Adrenal gland (tissue), 12 donors: Measurements from ENCODE around the gene MAML2. TPM values are rescaled to one million over a fixed set of nuclear protein-coding genes. Genes with fewer than 3 reads are reported as not detected.

ENCODE experiments used
- DNase-seq, 7 donors: peaks; one replicate each; pipeline ENCODE4 v3.0.0-alpha.2; 2019 to 2020
- H3K27ac ChIP-seq, 5 donors: fragments of 200-600 bp; sonication (generic) in 4 of 5; 1 replicate in 3 of 5; 2 replicates in 2 of 5; pipeline versions ENCODE4 v1.5.1 to v1.8.0; 2016 to 2020; ENCODE audit warnings: mild to moderate bottlenecking in 1 of 5
- H3K27me3 ChIP-seq: fragments of 200-600 bp; 2 replicates; pipeline ENCODE4 v1.8.0; 2021
- H3K36me3 ChIP-seq, 2 donors: fragments of 200-600 bp; replicated peaks in 1 of 2; 1 replicate in 1 of 2; 2 replicates in 1 of 2; pipeline versions ENCODE4 v1.5.1 to v1.8.0; 2018 to 2022
- H3K4me1 ChIP-seq, 2 donors: fragments of 200-600 bp; replicated peaks in 1 of 2; 1 replicate in 1 of 2; 2 replicates in 1 of 2; pipeline versions ENCODE4 v1.5.1 to v1.8.0; 2018 to 2021
- H3K4me3 ChIP-seq, 4 donors: fragments of 200-600 bp; sonication (generic) in 3 of 4; one replicate each; pipeline ENCODE4 v1.5.1; 2016 to 2018
- H3K9me3 ChIP-seq, 3 donors: fragments of 200-600 bp; sonication (generic) in 1 of 3; replicated peaks in 1 of 3; 1 replicate in 2 of 3; 2 replicates in 1 of 3; pipeline versions ENCODE4 v1.5.1 to v1.8.0; 2016 to 2021
- CTCF ChIP-seq, 6 experiments: fragments of 450-650 bp in 4 of 6; fragments of 200-600 bp in 2 of 6; sonication (generic) in 1 of 6; IDR thresholded peaks; 1 replicate in 5 of 6; 2 replicates in 1 of 6; pipeline versions ENCODE4 v1.5.1 to v1.8.0; 2016 to 2021; ENCODE audit warnings: antibody characterized with exemption in 6 of 6, mild to moderate bottlenecking in 2 of 6, moderate library complexity in 1 of 6
- POLR2A ChIP-seq, 2 donors: fragments of 450-650 bp; IDR thresholded peaks; one replicate each; pipeline ENCODE4 v1.6.1; 2017; ENCODE audit warnings: antibody characterized with exemption in 2 of 2, mild to moderate bottlenecking in 2 of 2, moderate library complexity in 1 of 2
- WGBS, 4 donors: extraction: QIAGEN DNeasy Blood & Tissue Kit in 2 of 4; methylation state at CpG; one replicate each; pipeline versions ENCODE4 v1.1.5 to v1.1.7; 2013 to 2017; 5-methylcytosine and 5-hydroxymethylcytosine counted together
- intact Hi-C, 2 donors: fragments of 100-400 bp; cut with DNase I; formaldehyde crosslinking; loops; one replicate each; pipeline versions ENCODE4 v1.14.1 to v1.15.0; 2022 to 2023
- polyA plus RNA-seq, 3 donors: library from polyadenylated mRNA; stranded (reverse); fragments of 200-250 nt in 2 of 3; fragments of 350-450 nt in 1 of 3; fragmentation: Illumina TruSeq in 1 of 3; extraction: RNeasy Lipid Tissue Mini Kit (QIAGEN cat#74804) in 1 of 3; gene quantifications; one replicate each; pipeline ENCODE4 v1.2.3, GENCODE V29; 2013 to 2014
- total RNA-seq, 9 donors: library from RNA; depleted of rRNA in 4 of 9; stranded (reverse); fragments of >200 nt in 4 of 9; fragments of 120-200 nt in 1 of 9; fragmentation: NEBNext Ultra II Directional in 1 of 9; extraction: Animal tissue kit (Norgen Biotek cat#: 25700) in 1 of 9; gene quantifications; one replicate each; pipeline versions ENCODE4 v1.1.0 to v1.2.4, GENCODE V29; 2013 to 2023
- donor health status: healthy with polysubstance abuse.
- donor health status: Bipolar disorder and iron deficiency.
- donor health status: DM: yes; HTN: yes; CAD: no.
- donor health status: DM: no; HTN: no; CAD: no.
- donor health status: DM: no; HTN: no; CAD: no.
- donor health status: DM: yes; HTN: yes; CAD: no.

MAML2 gene
- total and polyA plus RNA-seq, 12 donors = 1.4 to 19.4 (median 7.6) TPM

DNA sequence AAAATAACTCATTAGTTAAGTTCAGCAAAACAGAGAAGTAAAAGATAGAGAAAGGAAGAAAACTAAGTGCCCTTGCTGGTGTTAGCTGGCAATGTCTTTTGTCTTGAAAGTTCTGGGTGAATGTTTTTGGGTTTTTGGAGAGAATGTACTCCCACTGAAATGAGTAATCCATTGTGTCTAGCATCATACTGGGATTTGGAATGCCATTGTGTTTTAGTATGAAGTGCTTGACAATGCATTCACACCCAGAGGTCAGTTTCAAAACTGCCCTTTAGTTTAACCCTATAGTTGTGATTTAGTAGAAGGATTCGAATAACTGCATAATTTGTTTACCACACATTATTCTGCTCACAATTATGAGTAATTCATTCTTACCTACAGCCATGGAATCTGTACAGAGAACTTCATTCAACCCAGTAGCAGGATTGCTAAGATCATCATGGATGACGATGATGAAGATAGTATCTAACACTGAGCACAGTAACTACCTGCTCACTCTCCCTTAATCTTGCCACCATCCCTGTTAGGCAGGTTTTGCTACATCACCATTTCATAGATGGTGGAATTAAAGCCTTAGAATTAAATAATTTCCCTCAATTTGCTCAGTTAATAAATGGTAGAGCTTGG lies 33.9 kb downstream of the MAML2 start:
- Histone ChIP-seq H3K4me1 (peaks cover 15 to 33% of the 10 kb centered on the region in 2 donors), H3K27ac (no peak overlapping the region), H3K9me3 (no peaks in the 10 kb centered on the region), H3K36me3 (no peaks in the 10 kb centered on the region), H3K4me3 (no peak overlapping the region), H3K27me3 (no peaks in the 10 kb centered on the region)
- intact Hi-C loops = no loop called here
- no peak for DNase-seq
- TF ChIP-seq POLR2A (IDR thresholded peaks at IDR 0.05) (no peak), CTCF (IDR thresholded peaks at IDR 0.05) (no peak)
- 86 to 97% (median 96%) methylated on average over 2 of the region's 2 CpGs for WGBS, 4 donors

GRCh38 chr11:96307776-96308140 lies 35.2 kb downstream of the MAML2 start:
- Histone ChIP-seq H3K4me3 (peak overlapping the region in 1 of 4 donors; percentile 30), H3K36me3 (no peaks in the 10 kb centered on the region), H3K9me3 (no peaks in the 10 kb centered on the region), H3K27me3 (no peaks in the 10 kb centered on the region), H3K27ac (peak overlapping the region; percentile 4 to 83 (median 65)), H3K4me1 (peaks cover 26 to 43% of the 10 kb centered on the region in 2 donors)
- intact Hi-C loops = no loop called here
- TF ChIP-seq POLR2A (IDR thresholded peaks at IDR 0.05) = no peak
- TF ChIP-seq CTCF (IDR thresholded peaks at IDR 0.05) = no peak
- 58 to 72% (median 64%) methylated on average over 3 of the region's 3 CpGs for WGBS, 4 donors
- no peak for DNase-seq

DNA sequence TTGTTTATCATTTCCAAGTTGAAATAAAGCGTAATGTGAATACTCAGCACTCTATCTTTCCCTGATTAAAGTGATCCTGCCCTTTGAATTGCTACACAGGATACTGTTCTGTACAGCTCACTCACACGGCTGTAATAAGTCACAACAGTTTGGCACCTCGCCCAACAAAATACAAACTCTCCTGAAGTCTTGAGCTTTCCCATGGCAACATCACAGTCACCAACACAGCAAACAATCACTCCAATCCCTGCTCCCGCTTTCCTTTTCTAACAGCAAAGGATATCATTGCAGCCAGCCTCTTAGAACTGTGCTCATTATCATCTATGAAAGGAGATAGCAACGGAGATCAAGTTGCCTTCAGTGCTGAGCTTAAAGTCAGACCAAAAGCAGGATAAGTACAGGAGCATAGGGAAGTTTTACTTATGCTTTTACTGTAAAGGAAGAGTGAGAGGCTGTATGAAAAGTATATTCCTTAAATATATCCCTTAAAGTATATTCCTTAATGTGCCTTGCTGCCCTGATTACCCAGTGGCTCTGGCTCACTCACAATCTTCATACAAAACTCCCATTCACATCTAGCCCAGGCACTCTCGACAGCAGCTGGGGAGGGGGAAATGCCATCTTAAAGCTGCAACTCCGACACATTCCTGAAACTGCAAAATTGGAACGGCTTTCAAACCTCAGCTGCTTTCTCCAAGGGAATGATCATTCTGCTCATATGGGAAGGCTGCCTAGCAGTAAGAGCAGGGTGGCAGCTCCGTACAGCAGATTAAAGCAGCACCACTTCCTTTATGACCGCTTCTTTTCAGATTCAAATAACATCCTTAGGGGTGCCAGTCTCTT lies 35.8 kb downstream of the MAML2 start:
- peak overlapping the region; percentile 4 to 83 (median 65) for H3K27ac ChIP-seq
- H3K9me3 ChIP-seq = no peaks in the 10 kb centered on the region
- peaks cover 27 to 47% of the 10 kb centered on the region in 2 donors for H3K4me1 ChIP-seq
- no peaks in the 10 kb centered on the region for H3K36me3 ChIP-seq
- DNase-seq = peak; percentile 82 to 97 (median 95)
- WGBS, 4 donors = 8 to 14% (median 12%) methylated on average over 9 to 10 of the region's 10 CpGs
- TF ChIP-seq CTCF (IDR thresholded peaks at IDR 0.05) (no peak), POLR2A (IDR thresholded peaks at IDR 0.05) (peak in 1 of 2 donors; percentile 64)
- no peaks in the 10 kb centered on the region for H3K27me3 ChIP-seq
- intact Hi-C loops = no loop called here
- peak overlapping the region in 1 of 4 donors; percentile 30 for H3K4me3 ChIP-seq

DNA sequence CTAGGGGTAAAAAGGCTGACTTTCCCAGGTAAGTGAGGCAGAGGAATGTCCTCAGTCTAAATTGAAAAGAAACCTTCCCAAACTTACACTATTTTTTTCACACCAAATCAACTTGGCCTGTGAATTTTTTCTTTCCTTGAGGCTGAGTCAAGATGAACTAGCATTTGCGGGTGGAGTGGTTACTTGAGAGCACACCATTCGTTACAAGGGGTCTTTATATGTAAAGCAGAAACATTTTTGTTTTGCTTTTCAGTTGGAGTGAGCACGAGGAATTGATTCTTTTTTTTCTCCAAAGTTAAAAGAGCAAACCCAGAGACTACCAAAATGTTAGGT lies 36.4 kb downstream of the MAML2 start:
- no peak for DNase-seq
- Histone ChIP-seq H3K4me1 (peaks cover 27 to 47% of the 10 kb centered on the region in 2 donors), H3K9me3 (no peaks in the 10 kb centered on the region), H3K27ac (peak overlapping the region in 4 of 5 donors; percentile 54 to 83 (median 72)), H3K4me3 (no peak overlapping the region), H3K36me3 (no peaks in the 10 kb centered on the region), H3K27me3 (no peaks in the 10 kb centered on the region)
- 9 to 20% (median 12%) methylated on average over 3 of the region's 3 CpGs for WGBS, 4 donors
- intact Hi-C loops = no loop called here
- TF ChIP-seq POLR2A (IDR thresholded peaks at IDR 0.05) = no peak
- no peak for TF ChIP-seq CTCF (IDR thresholded peaks at IDR 0.05)
